ENCODE data around the gene GOLGA3.

GOLGA3 gene

GRCh38 chr12:132747896-132748295 lies 80.8 kb downstream of the GOLGA3 start:
- no peak for DNase-seq (ENCODE audit: low spot score)

GRCh38 chr12:132747395-132747794 lies 81.3 kb downstream of the GOLGA3 start:
- DNase-seq (ENCODE audit: low spot score) = no peak

GRCh38 chr12:132746613-132747012 lies 82.1 kb downstream of the GOLGA3 start:
- DNase-seq (ENCODE audit: low spot score) = no peak

GRCh38 chr12:132743831-132744230 lies 84.8 kb downstream of the GOLGA3 start:
- DNase-seq (ENCODE audit: low spot score) = no peak

GRCh38 chr12:132741620-132742019 lies 87.0 kb downstream of the GOLGA3 start:
- DNase-seq (ENCODE audit: low spot score) = no peak

- DNase-seq (ENCODE audit: low spot score) = no peak
Observed at GRCh38 chr12:132740652-132741051, 88.0 kb downstream of the GOLGA3 start.

GRCh38 chr12:132740313-132740646 lies 88.4 kb downstream of the GOLGA3 start:
- DNase-seq (ENCODE audit: low spot score) = no peak

- DNase-seq (ENCODE audit: low spot score) = no peak
Observed at GRCh38 chr12:132739600-132740312, 88.9 kb downstream of the GOLGA3 start.

- DNase-seq (ENCODE audit: low spot score) = no peak
Observed at GRCh38 chr12:132736913-132737312, 91.8 kb downstream of the GOLGA3 start.

GRCh38 chr12:132736378-132736777 lies 92.3 kb downstream of the GOLGA3 start:
- no peak for DNase-seq (ENCODE audit: low spot score)

GRCh38 chr12:132735496-132735895 lies 93.2 kb downstream of the GOLGA3 start:
- DNase-seq (ENCODE audit: low spot score) = no peak

GRCh38 chr12:132734206-132734605 lies 94.5 kb downstream of the GOLGA3 start:
- DNase-seq (ENCODE audit: low spot score) = no peak

- no peak for DNase-seq (ENCODE audit: low spot score)
Observed at GRCh38 chr12:132731574-132731973, 97.1 kb downstream of the GOLGA3 start.

GRCh38 chr12:132730353-132730752 lies 98.3 kb downstream of the GOLGA3 start:
- no peak for DNase-seq (ENCODE audit: low spot score)

- no peak for DNase-seq (ENCODE audit: low spot score)
Observed at GRCh38 chr12:132729541-132730320, 98.9 kb downstream of the GOLGA3 start.

- DNase-seq (ENCODE audit: low spot score) = no peak
Observed at GRCh38 chr12:132728502-132728901, 100.2 kb downstream of the GOLGA3 start.

GRCh38 chr12:132727091-132727794 lies 101.4 kb downstream of the GOLGA3 start:
- DNase-seq (ENCODE audit: low spot score) = peak; percentile 33

GRCh38 chr12:132726386-132726785 lies 102.3 kb downstream of the GOLGA3 start:
- DNase-seq (ENCODE audit: low spot score) = no peak

- peak; percentile 78 for DNase-seq (ENCODE audit: low spot score)
Observed at GRCh38 chr12:132724506-132725241, 104.0 kb downstream of the GOLGA3 start.

- no peak for DNase-seq (ENCODE audit: low spot score)
Observed at GRCh38 chr12:132723764-132724140, 104.9 kb downstream of the GOLGA3 start.

GRCh38 chr12:132723015-132723763 lies 105.5 kb downstream of the GOLGA3 start:
- DNase-seq (ENCODE audit: low spot score) = peak; percentile 33

Measured in D341Med (cell line).